ENCODE results near the gene PGK1.
"Not testable (repeated sequence)": the region's sequence is repeated elsewhere in the genome, so short reads cannot be mapped to it uniquely, and the experiment has no call there.

Gene PGK1

GRCh38 chrX:78103623-78104446, at the start of gene PGK1:
Gene PGK1 (plus strand): TSS chrX:78104248. CDS start chrX:78104341, 93 bp downstream.
- DNase-seq = peak; percentile 95 to 97

- no peak for DNase-seq
These were observed 40.4 kb upstream of the PGK1 start for GRCh38 chrX:78063687-78064086.

GRCh38 chrX:78064152-78064551, 39.9 kb upstream of the PGK1 start:
- no peak for DNase-seq

GRCh38 chrX:78064698-78065601, 39.1 kb upstream of the PGK1 start:
- DNase-seq = not testable (repeated sequence)

- no peak for DNase-seq
These were observed 37.9 kb upstream of the PGK1 start for GRCh38 chrX:78066110-78066509.

GRCh38 chrX:78071331-78071730, 32.7 kb upstream of the PGK1 start:
- no peak for DNase-seq

- peak; percentile 26 to 54 for DNase-seq
These were observed 30.6 kb upstream of the PGK1 start for GRCh38 chrX:78073147-78074077.

GRCh38 chrX:78074088-78074487, 30.0 kb upstream of the PGK1 start:
- no peak for DNase-seq

- DNase-seq = no peak
These were observed 28.2 kb upstream of the PGK1 start for GRCh38 chrX:78075787-78076389.

GRCh38 chrX:78081413-78081812, 22.6 kb upstream of the PGK1 start:
- not testable (repeated sequence) for DNase-seq

- no peak for DNase-seq
These were observed 11.8 kb upstream of the PGK1 start for GRCh38 chrX:78092296-78092695.

- DNase-seq = no peak
These were observed 5.9 kb upstream of the PGK1 start for GRCh38 chrX:78098108-78098507.

GRCh38 chrX:78102091-78102490, 2.0 kb upstream of the PGK1 start:
- no peak for DNase-seq

GRCh38 chrX:78103001-78103622, 936 bp upstream of the PGK1 start:
- DNase-seq = no peak

GRCh38 chrX:78104447-78105176, 564 bp downstream of the PGK1 start:
- peak; percentile 55 to 62 for DNase-seq

- DNase-seq = peak; percentile 16 to 53
These were observed 2.0 kb downstream of the PGK1 start for GRCh38 chrX:78105944-78106650.

- DNase-seq = no peak
These were observed 2.6 kb downstream of the PGK1 start for GRCh38 chrX:78106651-78106986.

GRCh38 chrX:78109458-78109857, 5.4 kb downstream of the PGK1 start:
- DNase-seq = no peak

- DNase-seq = no peak
These were observed 7.3 kb downstream of the PGK1 start for GRCh38 chrX:78111140-78111931.

GRCh38 chrX:78116365-78116764, 12.3 kb downstream of the PGK1 start:
- no peak for DNase-seq

Data from CD4-positive, alpha-beta T cell treated with Interleukin-1 beta for 1 hour (primary cell).